Breast epithelium (tissue), 3 donors: ENCODE data around the gene MORN1.

Experiments
- POLR2A ChIP-seq: fragments of 450-650 bp; IDR thresholded peaks from one replicate; pipeline ENCODE4 v1.6.1; 2016; ENCODE audit warnings: antibody characterized with exemption, mild to moderate bottlenecking, moderate library complexity
- TF ChIP-seq, protein P1 (sequence below), 3 donors: fragments of 450-650 bp; IDR thresholded peaks; one replicate each; pipeline ENCODE4 v1.5.1; 2016 to 2017; ENCODE audit warnings: antibody characterized with exemption in 3 of 3, mild to moderate bottlenecking in 3 of 3, moderate library complexity in 3 of 3

DNA sequence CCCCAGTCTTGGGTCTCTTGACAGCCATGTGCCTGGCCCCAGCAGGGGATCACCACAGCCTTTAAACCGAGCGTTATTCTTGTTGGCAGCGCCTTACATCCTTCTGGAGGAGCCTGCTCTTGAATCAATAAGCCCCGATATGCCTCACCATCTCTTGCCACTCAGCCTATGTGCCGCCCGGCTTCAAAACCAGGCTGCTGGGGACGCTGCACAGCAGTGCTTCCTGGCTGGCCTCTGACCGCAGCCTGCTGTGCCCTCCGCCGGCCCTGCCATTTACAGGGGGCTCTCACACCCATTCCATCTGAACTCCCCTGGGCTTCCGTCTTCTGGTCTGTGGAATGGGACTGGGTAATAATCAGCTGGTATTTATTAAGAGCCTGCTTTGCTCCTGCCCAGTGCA is 24.0 kb upstream of the MORN1 start:
- TF ChIP-seq POLR2A: no peak
- TF ChIP-seq, protein P1, sequence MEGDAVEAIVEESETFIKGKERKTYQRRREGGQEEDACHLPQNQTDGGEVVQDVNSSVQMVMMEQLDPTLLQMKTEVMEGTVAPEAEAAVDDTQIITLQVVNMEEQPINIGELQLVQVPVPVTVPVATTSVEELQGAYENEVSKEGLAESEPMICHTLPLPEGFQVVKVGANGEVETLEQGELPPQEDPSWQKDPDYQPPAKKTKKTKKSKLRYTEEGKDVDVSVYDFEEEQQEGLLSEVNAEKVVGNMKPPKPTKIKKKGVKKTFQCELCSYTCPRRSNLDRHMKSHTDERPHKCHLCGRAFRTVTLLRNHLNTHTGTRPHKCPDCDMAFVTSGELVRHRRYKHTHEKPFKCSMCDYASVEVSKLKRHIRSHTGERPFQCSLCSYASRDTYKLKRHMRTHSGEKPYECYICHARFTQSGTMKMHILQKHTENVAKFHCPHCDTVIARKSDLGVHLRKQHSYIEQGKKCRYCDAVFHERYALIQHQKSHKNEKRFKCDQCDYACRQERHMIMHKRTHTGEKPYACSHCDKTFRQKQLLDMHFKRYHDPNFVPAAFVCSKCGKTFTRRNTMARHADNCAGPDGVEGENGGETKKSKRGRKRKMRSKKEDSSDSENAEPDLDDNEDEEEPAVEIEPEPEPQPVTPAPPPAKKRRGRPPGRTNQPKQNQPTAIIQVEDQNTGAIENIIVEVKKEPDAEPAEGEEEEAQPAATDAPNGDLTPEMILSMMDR (IDR thresholded peaks at IDR 0.05): no peak
